GM19372 (cell line): Measurements from ENCODE around the gene LRRC10B.
"Not testable (repeated sequence)": the region's sequence is repeated elsewhere in the genome, so short reads cannot be mapped to it uniquely, and the experiment has no call there.

Experiments
- ATAC-seq: cut with Tn5 transposase; IDR thresholded peaks from one replicate; pipeline ENCODE4 v1.9.1; 2021; ENCODE audit warnings: mild to moderate bottlenecking, low read depth, moderate library complexity; ENCODE audit not compliant: unreplicated experiment

Gene LRRC10B

GRCh38 chr11:61507962-61508861 lies at the start of gene LRRC10B:
Gene LRRC10B (plus strand): TSS chr11:61508749. CDS start chr11:61508999, 250 bp downstream.
- peak; percentile 34 for ATAC-seq

- ATAC-seq: no peak
Observed at GRCh38 chr11:61460474-61460881, 48.1 kb upstream of the LRRC10B start.

GRCh38 chr11:61460986-61461385 lies 47.6 kb upstream of the LRRC10B start:
- ATAC-seq: no peak

GRCh38 chr11:61467602-61468001 lies 40.9 kb upstream of the LRRC10B start:
- not testable (repeated sequence) for ATAC-seq

GRCh38 chr11:61468002-61468401 lies 40.5 kb upstream of the LRRC10B start:
- no peak for ATAC-seq

- no peak for ATAC-seq
Observed at GRCh38 chr11:61472282-61472681, 36.3 kb upstream of the LRRC10B start.

- no peak for ATAC-seq
Observed at GRCh38 chr11:61472868-61473267, 35.7 kb upstream of the LRRC10B start.

GRCh38 chr11:61473370-61474012 lies 35.1 kb upstream of the LRRC10B start:
- no peak for ATAC-seq

- no peak for ATAC-seq
Observed at GRCh38 chr11:61474013-61474643, 34.4 kb upstream of the LRRC10B start.

- no peak for ATAC-seq
Observed at GRCh38 chr11:61475433-61475832, 33.1 kb upstream of the LRRC10B start.

- no peak for ATAC-seq
Observed at GRCh38 chr11:61476371-61476770, 32.2 kb upstream of the LRRC10B start.

GRCh38 chr11:61477126-61477525 lies 31.4 kb upstream of the LRRC10B start:
- ATAC-seq: no peak

- ATAC-seq: no peak
Observed at GRCh38 chr11:61477727-61478148, 30.8 kb upstream of the LRRC10B start.

- not testable (repeated sequence) for ATAC-seq
Observed at GRCh38 chr11:61479360-61480058, 29.0 kb upstream of the LRRC10B start.

- no peak for ATAC-seq
Observed at GRCh38 chr11:61480261-61480993, 28.1 kb upstream of the LRRC10B start.

GRCh38 chr11:61480994-61481335 lies 27.6 kb upstream of the LRRC10B start:
- no peak for ATAC-seq

- ATAC-seq: no peak
Observed at GRCh38 chr11:61481806-61482205, 26.7 kb upstream of the LRRC10B start.

- ATAC-seq: no peak
Observed at GRCh38 chr11:61482513-61482912, 26.0 kb upstream of the LRRC10B start.

GRCh38 chr11:61484541-61484940 lies 24.0 kb upstream of the LRRC10B start:
- ATAC-seq: no peak

- ATAC-seq: no peak
Observed at GRCh38 chr11:61485080-61485479, 23.5 kb upstream of the LRRC10B start.
